ENCODE data around the gene SLC17A5.

DNA sequence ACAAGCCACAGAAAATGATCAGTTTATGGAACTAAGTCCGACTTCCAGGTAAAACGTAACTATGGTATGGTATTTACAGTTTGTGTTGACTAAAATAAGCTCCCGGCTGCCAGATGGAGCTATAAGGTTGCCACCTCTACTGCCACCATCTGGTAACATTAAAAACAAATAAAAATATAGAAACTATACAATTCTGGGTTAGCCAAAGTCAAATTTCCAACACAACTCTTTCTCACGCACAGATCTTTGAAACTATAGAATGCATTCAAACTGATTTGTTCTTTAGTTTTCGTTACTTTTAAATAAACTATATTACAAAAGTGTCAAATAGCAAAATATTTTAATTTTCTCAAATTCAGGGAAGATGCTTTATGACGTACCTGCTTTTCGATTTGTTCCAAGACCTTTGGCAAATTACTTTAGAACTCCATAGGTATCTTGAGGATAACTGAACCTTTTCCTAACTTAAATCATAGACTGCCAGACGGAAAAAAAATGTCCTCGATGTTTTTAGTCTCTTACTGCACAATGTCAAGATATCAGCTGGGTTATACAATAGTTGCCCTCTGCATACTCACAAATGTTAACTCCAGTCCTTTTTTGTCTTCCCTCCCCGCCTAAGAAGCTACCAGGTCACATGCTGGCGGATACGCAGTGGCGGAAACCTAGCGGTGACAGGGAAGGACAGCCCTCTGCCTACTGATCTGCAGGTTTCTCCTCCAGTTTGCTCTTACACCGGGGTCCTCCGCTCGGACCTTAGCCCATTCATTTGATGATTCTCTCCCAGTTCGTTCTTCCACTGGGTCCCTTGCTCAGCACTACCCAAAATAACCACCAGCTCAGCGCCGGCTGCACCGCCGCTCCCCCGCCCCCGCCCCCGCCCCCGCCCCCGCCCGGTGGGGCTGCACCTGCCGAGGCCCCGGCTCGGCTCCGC lies 888 bp downstream of the SLC17A5 start:
- no peak for TF ChIP-seq EZH2phosphoT487 (IDR thresholded peaks at IDR 0.05; ENCODE audit: low read depth)
- TF ChIP-seq, protein P1, sequence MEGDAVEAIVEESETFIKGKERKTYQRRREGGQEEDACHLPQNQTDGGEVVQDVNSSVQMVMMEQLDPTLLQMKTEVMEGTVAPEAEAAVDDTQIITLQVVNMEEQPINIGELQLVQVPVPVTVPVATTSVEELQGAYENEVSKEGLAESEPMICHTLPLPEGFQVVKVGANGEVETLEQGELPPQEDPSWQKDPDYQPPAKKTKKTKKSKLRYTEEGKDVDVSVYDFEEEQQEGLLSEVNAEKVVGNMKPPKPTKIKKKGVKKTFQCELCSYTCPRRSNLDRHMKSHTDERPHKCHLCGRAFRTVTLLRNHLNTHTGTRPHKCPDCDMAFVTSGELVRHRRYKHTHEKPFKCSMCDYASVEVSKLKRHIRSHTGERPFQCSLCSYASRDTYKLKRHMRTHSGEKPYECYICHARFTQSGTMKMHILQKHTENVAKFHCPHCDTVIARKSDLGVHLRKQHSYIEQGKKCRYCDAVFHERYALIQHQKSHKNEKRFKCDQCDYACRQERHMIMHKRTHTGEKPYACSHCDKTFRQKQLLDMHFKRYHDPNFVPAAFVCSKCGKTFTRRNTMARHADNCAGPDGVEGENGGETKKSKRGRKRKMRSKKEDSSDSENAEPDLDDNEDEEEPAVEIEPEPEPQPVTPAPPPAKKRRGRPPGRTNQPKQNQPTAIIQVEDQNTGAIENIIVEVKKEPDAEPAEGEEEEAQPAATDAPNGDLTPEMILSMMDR (IDR thresholded peaks at IDR 0.05; ENCODE audit: low read depth, low read length), result peak; percentile 56
